HG02588 (cell line): ENCODE measurements around the gene TCF7L2.

Source experiments
- ATAC-seq: cut with Tn5 transposase; IDR thresholded peaks from one replicate; pipeline ENCODE4 v1.9.1; 2021; ENCODE audit warnings: mild to moderate bottlenecking, moderate library complexity; ENCODE audit not compliant: unreplicated experiment

TCF7L2 gene

GRCh38 chr10:113020838-113021237 lies 70.8 kb downstream of the TCF7L2 start:
- ATAC-seq: no peak

- no peak for ATAC-seq
These were observed 71.4 kb downstream of the TCF7L2 start for GRCh38 chr10:113021268-113022040.

GRCh38 chr10:113022265-113022664 lies 72.2 kb downstream of the TCF7L2 start:
- no peak for ATAC-seq

GRCh38 chr10:113023017-113023416 lies 73.0 kb downstream of the TCF7L2 start:
- no peak for ATAC-seq

- no peak for ATAC-seq
These were observed 74.9 kb downstream of the TCF7L2 start for GRCh38 chr10:113024930-113025329.

- ATAC-seq: no peak
These were observed 75.4 kb downstream of the TCF7L2 start for GRCh38 chr10:113025487-113025886.

GRCh38 chr10:113026679-113027078 lies 76.6 kb downstream of the TCF7L2 start:
- no peak for ATAC-seq

GRCh38 chr10:113027230-113027573 lies 77.2 kb downstream of the TCF7L2 start:
- ATAC-seq: no peak

GRCh38 chr10:113027574-113028455 lies 77.8 kb downstream of the TCF7L2 start:
- ATAC-seq: no peak

GRCh38 chr10:113028456-113029440 lies 78.7 kb downstream of the TCF7L2 start:
- no peak for ATAC-seq

GRCh38 chr10:113030453-113030852 lies 80.4 kb downstream of the TCF7L2 start:
- no peak for ATAC-seq

GRCh38 chr10:113031147-113031546 lies 81.1 kb downstream of the TCF7L2 start:
- ATAC-seq: no peak

GRCh38 chr10:113033991-113034390 lies 83.9 kb downstream of the TCF7L2 start:
- no peak for ATAC-seq

- no peak for ATAC-seq
These were observed 85.8 kb downstream of the TCF7L2 start for GRCh38 chr10:113035732-113036312.

GRCh38 chr10:113036619-113037018 lies 86.6 kb downstream of the TCF7L2 start:
- no peak for ATAC-seq

GRCh38 chr10:113037218-113037617 lies 87.2 kb downstream of the TCF7L2 start:
- no peak for ATAC-seq

- ATAC-seq: no peak
These were observed 88.1 kb downstream of the TCF7L2 start for GRCh38 chr10:113038183-113038582.

GRCh38 chr10:113038985-113039384 lies 88.9 kb downstream of the TCF7L2 start:
- ATAC-seq: no peak

- ATAC-seq: no peak
These were observed 91.3 kb downstream of the TCF7L2 start for GRCh38 chr10:113041324-113041723.
